Lower lobe of right lung (tissue), 2 donors: ENCODE measurements around the gene MLST8. TPM values are rescaled to one million over a fixed set of nuclear protein-coding genes. Genes with fewer than 3 reads are reported as not detected.

Experiments
- ATAC-seq, 2 donors: fragments of 200-7000 bp; cut with Tn5 transposase; one replicate each; pipeline ENCODE4 v1.9.1; 2020 to 2022; ENCODE audit warnings: mild to moderate bottlenecking in 2 of 2, moderate library complexity in 2 of 2
- DNase-seq: peaks from one replicate; pipeline ENCODE4 v3.0.0-alpha.2; 2020
- H3K27ac ChIP-seq: fragments of 200-600 bp; one replicate; pipeline ENCODE4 v1.8.0; 2022
- H3K27me3 ChIP-seq: fragments of 200-600 bp; one replicate; pipeline ENCODE4 v1.8.0; 2022; ENCODE audit warnings: low read depth
- H3K36me3 ChIP-seq: fragments of 200-600 bp; one replicate; pipeline ENCODE4 v1.8.0; 2022; ENCODE audit warnings: mild to moderate bottlenecking
- H3K4me1 ChIP-seq: fragments of 200-600 bp; one replicate; pipeline ENCODE4 v1.8.0; 2022
- H3K4me3 ChIP-seq: fragments of 200-600 bp; one replicate; pipeline ENCODE4 v1.8.0; 2022; ENCODE audit warnings: mild to moderate bottlenecking
- H3K9me3 ChIP-seq: fragments of 200-600 bp; one replicate; pipeline ENCODE4 v1.8.0; 2022
- CTCF ChIP-seq: fragments of 200-600 bp; IDR thresholded peaks from one replicate; pipeline ENCODE4 v1.8.0; 2022; ENCODE audit warnings: antibody characterized with exemption, mild to moderate bottlenecking
- intact Hi-C: fragments of 100-400 bp; cut with DNase I; formaldehyde crosslinking; loops from one replicate; pipeline ENCODE4 v1.11.0; 2022
- total RNA-seq: library from RNA; stranded (reverse); fragmentation: NEBNext Ultra II Directional; extraction: Animal tissue kit (Norgen Biotek cat#: 25700); gene quantifications from one replicate; pipeline ENCODE4 v1.2.1, GENCODE V29; 2021
- donor health status: DM: no; HTN: yes; CAD: no; lungs with severe emphysema.

MLST8 gene
- total RNA-seq, 1 donor from 2014 or later = 26.6 TPM

- no peaks in the 10 kb centered on the region for H3K27me3 ChIP-seq
- H3K4me1 ChIP-seq = peaks cover 23% of the 10 kb centered on the region
- peak; percentile 53 for DNase-seq
- intact Hi-C loops = no loop called here
- no peak for TF ChIP-seq CTCF
- no peaks in the 10 kb centered on the region for H3K9me3 ChIP-seq
- H3K27ac ChIP-seq = peak overlapping the region; percentile 99
- peak overlapping the region; percentile 86 for H3K4me3 ChIP-seq
- ATAC-seq = no peak
- H3K36me3 ChIP-seq = peaks cover 29% of the 10 kb centered on the region
Observed at GRCh38 chr16:2204416-2205103, 694 bp upstream of the MLST8 start.

GRCh38 chr16:2205967-2206313 is 686 bp downstream of the MLST8 start:
- Histone ChIP-seq H3K36me3 (peaks cover 34% of the 10 kb centered on the region), H3K9me3 (no peaks in the 10 kb centered on the region), H3K27me3 (no peaks in the 10 kb centered on the region), H3K4me3 (peak overlapping the region; percentile 86), H3K27ac (peak overlapping the region; percentile 99), H3K4me1 (peaks cover 23% of the 10 kb centered on the region)
- intact Hi-C loops = no loop called here
- no peak for TF ChIP-seq CTCF
- peak; percentile 8 to 14 for ATAC-seq
- peak; percentile 59 for DNase-seq

GRCh38 chr16:2206420-2206779 is 1.1 kb downstream of the MLST8 start:
- Histone ChIP-seq H3K36me3 (peaks cover 34% of the 10 kb centered on the region), H3K4me3 (peak overlapping the region; percentile 86), H3K27me3 (no peaks in the 10 kb centered on the region), H3K27ac (peak overlapping the region; percentile 99), H3K4me1 (peaks cover 23% of the 10 kb centered on the region), H3K9me3 (no peaks in the 10 kb centered on the region)
- intact Hi-C loops = no loop called here
- no peak for TF ChIP-seq CTCF
- ATAC-seq (no peak), DNase-seq (peak; percentile 41)

- ATAC-seq (no peak), DNase-seq (peak; percentile 49)
- Histone ChIP-seq H3K27ac (no peak overlapping the region), H3K9me3 (no peaks in the 10 kb centered on the region), H3K4me3 (no peak overlapping the region), H3K36me3 (peaks cover 34% of the 10 kb centered on the region), H3K27me3 (no peaks in the 10 kb centered on the region), H3K4me1 (peaks cover 25% of the 10 kb centered on the region)
- intact Hi-C loops = no loop called here
- no peak for TF ChIP-seq CTCF
Observed at GRCh38 chr16:2206780-2207433, 1.7 kb downstream of the MLST8 start.

GRCh38 chr16:2207872-2208271 is 2.6 kb downstream of the MLST8 start:
- Histone ChIP-seq H3K4me3 (no peak overlapping the region), H3K4me1 (peaks cover 35% of the 10 kb centered on the region), H3K9me3 (no peaks in the 10 kb centered on the region), H3K27me3 (no peaks in the 10 kb centered on the region), H3K27ac (no peak overlapping the region), H3K36me3 (peaks cover 40% of the 10 kb centered on the region)
- DNase-seq (no peak), ATAC-seq (no peak)
- TF ChIP-seq CTCF = no peak
- intact Hi-C loops = no loop called here
